UCSD-AML1 (cell line): ENCODE results near the gene PTPRR.
"Not testable (repeated sequence)": the region's sequence is repeated elsewhere in the genome, so short reads cannot be mapped to it uniquely, and the experiment has no call there.

Experiments used
- DNase-seq: peaks from one replicate; lab custom pipeline; 2025; ENCODE audit not compliant: unreplicated experiment; lab: John Stamatoyannopoulos, UW

The PTPRR gene

GRCh38 chr12:70842942-70843341, 77.6 kb downstream of the PTPRR start:
- DNase-seq, result no peak

- no peak for DNase-seq
These were observed 78.4 kb downstream of the PTPRR start for GRCh38 chr12:70842136-70842535.

- no peak for DNase-seq
These were observed 79.7 kb downstream of the PTPRR start for GRCh38 chr12:70840656-70841350.

- DNase-seq, result no peak
These were observed 81.0 kb downstream of the PTPRR start for GRCh38 chr12:70839544-70839943.

DNA sequence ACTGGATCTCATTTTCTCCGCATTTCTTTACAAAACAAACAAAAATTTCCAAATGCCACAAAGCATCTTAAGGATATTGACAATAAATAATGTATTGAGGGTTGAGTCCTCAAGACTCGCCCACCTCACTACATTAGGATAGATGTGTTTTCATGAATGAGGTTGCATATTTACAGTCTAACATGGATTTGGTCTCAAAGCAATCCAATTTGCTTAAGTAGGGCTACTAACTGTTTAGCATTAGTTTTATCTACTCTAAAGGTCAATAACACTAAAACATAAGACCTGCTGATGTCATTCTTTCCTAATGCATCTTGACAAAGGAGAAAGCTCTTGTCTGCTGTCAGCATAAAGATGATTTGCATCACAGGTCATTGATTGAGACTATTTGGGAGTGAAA, 82.4 kb downstream of the PTPRR start:
- DNase-seq, result no peak

- no peak for DNase-seq
These were observed 83.5 kb downstream of the PTPRR start for GRCh38 chr12:70837026-70837425.

DNA sequence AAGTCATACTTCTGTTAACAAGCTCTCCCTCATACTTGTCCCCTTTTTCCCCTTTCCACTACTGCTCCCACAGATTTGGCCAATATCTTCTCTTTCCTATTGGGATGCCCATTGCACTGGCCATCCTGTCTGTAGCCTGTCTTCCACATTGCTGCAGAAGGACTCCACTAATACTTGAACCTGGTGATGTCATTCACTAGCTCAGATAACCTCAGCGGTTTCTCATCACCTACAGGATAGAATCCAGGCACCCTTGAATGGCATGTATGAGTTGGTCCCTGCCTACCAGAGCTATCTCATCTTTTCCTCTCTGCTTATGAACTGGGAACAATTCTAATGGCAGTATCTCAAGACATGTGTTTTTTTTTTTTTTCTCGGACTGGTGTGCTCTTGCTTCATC, 84.6 kb downstream of the PTPRR start:
- DNase-seq, result no peak

DNA sequence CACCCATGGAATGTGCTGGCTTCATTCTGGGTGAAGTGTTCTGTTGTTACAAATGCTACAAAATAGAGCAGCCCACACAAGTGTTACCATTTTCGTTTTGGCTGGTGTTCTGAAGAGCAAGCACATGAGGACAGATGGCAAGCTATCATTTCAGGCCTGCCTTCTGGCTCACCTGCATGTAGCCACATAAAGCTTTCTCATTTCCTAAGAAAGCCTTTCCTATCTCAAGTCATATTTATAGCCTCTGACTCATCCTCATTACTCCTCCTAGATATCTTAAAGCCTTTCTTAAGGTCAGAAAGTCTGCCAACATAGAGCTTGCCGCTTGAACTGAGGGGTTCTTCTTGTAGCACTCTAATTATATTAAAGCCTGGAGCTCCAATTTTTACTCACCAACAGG, 89.0 kb downstream of the PTPRR start:
- DNase-seq, result no peak

GRCh38 chr12:70830221-70831061, 90.1 kb downstream of the PTPRR start:
- no peak for DNase-seq

DNA sequence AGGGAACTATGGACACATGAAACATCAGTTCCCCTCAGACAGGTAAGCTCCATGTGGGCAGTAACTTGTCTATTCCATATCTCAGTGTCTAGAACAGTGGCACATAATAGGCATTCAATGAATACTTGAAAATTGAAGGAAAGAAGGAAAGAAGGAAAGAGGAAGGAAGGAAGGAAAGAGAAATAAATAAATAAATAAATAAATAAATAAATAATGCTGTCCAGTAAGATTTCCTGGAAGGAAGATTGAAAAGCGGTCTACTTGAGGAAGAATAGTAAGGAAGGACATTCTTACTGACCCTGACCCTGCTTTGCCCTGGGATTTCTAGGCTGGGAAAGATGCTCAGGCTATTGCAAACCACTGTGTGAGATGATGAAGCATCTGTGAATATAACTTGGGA, 91.5 kb downstream of the PTPRR start:
- DNase-seq, result no peak

GRCh38 chr12:70828351-70828750, 92.2 kb downstream of the PTPRR start:
- DNase-seq, result no peak

GRCh38 chr12:70826156-70826555, 94.4 kb downstream of the PTPRR start:
- DNase-seq, result no peak

DNA sequence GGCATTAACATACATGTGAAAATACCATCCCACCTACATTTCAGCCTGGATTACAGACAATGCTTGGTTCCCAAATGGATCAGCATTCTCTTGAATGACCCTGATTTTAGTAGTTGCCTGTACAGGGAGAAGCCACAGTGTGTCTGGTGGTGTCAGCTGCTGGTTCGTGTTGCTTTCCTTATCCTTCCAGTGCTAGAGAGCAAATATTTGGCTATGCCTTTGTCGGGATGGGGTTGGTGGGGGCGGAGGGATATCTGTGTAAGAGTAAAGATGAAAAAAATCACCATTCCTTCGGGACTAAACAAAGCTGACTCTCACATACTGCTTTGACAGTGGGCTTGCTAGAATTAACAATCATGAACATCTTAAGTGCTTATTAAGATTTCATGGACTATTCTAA, 96.0 kb downstream of the PTPRR start:
- no peak for DNase-seq

DNA sequence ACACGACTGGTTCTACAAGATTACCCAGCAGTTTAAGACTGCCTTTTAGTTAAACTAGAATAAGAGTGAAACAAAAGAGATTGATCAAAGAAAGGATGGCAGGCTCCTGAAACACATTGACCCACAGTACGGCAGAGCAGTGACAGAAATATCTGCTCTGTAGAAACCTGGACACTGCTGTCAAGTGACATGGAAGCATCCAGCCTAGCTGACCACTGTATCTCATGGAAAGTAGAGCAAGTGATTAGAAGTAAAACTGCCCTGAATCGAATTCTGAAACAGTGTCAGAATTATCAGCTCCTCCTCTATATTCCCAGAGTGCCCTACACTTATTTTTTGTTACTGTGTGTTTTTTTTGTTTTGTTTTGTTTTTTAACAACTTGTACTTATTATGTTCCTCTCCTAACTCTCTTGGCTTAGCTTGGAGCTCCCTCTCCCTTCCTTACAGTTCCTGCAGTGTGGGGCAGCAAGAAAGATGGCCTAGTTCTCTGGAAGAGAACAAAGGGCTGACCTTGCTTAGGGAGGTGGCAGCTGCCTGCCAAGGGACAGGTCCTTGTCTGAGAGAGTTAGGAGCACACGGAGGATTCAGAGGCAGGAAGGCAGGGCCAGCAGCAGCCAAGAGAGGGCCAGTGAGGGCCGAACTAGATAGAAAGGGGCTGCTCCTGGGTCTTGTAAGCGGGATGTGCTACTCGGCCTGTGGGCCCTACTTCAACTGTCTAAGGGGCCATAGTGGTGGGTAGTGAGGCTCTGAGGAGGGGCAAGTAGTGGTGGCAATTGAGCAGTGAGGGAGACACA, 97.2 kb downstream of the PTPRR start:
- DNase-seq, result no peak

DNA sequence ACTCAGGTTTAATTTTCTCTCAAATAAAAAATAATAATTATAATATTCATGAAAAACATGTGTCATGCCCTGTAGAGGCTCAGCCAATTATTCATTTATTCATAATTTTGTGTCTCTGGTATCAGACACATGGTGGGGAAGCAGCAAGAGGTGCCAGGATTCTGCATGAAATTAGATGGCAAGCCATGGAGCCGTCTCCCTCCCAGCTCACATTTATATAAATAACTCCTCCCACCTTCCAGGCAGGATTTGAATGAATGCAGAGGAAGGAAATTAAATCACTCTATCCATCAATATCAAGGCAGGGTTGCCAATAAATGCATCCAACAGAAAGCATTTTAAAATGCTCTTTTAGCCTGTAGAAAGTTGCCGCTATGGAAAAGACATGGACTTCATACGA, 98.1 kb downstream of the PTPRR start:
- DNase-seq, result no peak

GRCh38 chr12:70815971-70816391, 104.6 kb downstream of the PTPRR start:
- DNase-seq, result no peak

DNA sequence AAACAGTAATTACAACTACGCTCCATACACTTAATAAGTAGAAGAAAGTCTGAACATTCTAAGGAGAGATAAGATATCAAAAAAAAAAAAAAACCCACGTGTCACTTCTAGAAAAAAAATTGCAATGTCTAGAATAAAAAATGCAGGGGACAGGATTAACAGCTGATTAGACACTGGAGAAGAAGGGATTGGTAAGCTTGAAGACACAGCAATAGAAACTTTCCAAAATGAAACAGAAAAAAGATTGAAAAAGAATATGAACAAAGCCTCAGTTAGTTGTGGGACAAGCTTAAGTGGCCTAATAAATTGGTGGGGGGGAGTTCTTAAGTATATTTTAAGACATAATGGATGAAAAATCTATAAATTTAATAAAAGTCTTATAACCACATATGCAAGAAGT, 105.5 kb downstream of the PTPRR start:
- DNase-seq, result no peak

GRCh38 chr12:70813559-70813958, 107.0 kb downstream of the PTPRR start:
- DNase-seq, result no peak

DNA sequence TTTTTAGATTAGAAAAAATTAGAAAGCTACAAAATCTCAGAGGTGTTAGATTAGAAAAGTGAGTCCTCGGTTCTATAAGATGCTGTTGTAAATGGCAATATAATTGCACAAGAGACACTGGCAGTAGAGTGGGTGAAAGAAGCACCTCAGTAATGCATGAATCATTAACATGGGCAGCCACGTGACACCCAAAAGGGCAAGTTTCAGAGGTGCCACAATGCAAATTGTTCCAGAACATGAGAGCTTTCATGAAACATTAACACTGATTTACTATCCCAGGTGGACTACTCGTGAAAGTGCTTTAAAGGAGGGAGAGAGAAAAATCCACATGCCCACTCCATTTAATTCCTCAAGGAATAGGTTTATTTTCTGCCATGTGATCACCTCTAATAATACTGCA, 108.4 kb downstream of the PTPRR start:
- DNase-seq, result no peak

DNA sequence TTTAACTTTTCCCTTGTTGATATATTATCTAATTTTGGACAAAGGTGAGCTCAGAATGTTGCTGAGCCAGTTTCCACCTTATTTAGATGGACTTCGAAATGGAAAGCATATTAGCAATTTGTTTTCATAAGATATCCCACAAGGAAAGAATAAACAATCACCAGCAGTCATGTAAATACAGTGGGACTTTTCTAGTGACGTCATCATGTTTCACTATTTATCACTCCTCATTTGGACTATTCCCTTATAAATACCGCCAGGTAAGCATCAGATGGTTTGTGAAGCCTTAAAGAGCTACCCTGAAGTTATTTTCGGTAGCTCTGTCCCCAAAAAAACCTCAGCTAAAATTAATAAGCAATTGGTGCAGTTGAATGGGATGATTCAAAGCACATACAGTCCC, 110.7 kb downstream of the PTPRR start:
- no peak for DNase-seq

DNA sequence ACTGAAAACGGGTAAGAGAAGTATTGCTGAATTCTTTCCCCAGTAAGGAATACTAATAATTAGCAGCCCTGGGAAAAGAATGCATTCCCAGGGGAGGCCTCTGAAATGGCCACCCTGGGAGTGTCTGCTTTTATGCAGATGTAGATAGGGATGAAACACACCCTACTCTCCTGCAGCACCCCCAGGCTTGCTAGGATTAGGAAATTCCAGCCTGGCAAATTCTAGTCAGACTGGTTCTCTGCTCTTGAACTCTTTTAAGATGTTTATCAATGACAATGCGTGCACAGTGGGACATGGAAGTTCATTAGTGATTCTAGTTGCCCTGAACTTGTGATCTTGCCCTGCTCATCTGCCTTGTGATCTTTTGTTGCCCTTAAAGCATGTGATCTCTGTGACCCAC, 112.5 kb downstream of the PTPRR start:
- DNase-seq, result not testable (repeated sequence)

DNA sequence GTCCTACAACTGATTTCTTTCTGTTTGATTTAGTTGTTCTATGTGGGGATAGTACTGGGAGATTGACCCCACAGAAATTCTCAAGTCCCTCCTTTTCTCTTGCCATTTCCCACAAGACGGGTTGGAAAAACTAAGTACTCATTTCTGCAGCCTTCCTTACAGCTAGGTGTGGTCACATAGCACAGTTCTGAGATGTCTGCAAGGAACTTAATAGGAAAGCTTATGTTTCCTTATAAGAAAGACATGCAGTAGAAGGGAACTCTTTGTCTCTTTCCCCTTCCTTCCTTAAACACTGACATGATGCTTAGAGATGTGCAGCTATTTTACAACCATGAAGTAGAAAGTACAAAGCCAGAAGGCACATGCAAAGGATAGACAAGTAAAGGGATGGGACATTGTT, 113.7 kb downstream of the PTPRR start:
- DNase-seq, result no peak
